ENCODE measurements around the gene LRRC75B. TPM values are rescaled to one million over a fixed set of nuclear protein-coding genes. Genes with fewer than 3 reads are reported as not detected.
"Not testable (repeated sequence)": the region's sequence is repeated elsewhere in the genome, so short reads cannot be mapped to it uniquely, and the experiment has no call there.

LRRC75B gene
- total RNA-seq, 4 donors from 2014 or later: 8.5 to 21.2 (median 14.8) TPM

DNA sequence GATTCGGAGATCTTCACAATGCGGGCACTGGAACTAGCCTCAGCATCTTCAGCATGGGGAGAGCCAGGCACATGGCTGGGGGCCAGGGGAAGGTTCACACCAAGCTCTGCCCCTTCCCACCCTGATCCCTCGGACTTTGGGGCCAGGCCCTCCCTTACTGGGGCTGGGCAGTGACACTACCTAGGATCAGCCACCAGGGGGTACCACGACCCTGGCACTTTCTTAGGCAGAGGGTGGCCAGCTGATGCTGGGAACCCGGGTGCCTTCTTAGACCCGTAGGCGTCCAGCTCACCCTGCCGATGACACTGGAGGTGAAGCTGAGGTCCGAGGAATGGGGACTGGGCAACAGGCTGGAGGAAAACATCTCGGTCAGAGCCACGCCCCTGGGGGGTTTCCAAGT lies 36.2 kb upstream of the LRRC75B start:
- peak in 3 of 4 experiments; percentile 33 to 54 (median 52) for TF ChIP-seq CTCF (IDR thresholded peaks at IDR 0.05)
- H3K27me3 ChIP-seq, H3K36me3 ChIP-seq, H3K27ac ChIP-seq, H3K9me3 ChIP-seq, ATAC-seq, H3K4me3 ChIP-seq: not testable (repeated sequence)
- no CpG with 5 or more reads among the region's 11 CpGs for WGBS, 2 donors (ENCODE audit: low coverage in 1 of 2)
- H3K4me1 ChIP-seq: peaks cover 0 to 19% (median 0%) of the 10 kb centered on the region in 3 donors

DNA sequence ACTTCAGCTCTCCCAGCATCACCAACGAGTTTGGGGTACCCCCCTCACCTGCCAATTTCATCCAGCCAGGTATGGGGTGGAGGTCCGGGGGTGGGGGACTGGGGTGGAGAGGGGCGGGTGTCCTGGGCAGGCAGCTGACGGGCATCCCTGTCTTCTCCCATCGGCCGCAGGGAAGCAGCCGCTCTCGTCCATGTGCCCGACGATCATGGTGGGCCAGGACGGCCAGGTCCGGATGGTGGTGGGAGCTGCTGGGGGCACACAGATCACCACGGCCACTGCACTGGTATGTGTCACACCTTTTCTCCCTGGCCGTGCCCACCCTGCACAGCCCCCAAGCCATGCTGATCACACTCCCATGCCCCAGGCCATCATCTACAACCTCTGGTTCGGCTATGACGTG lies 35.0 kb upstream of the LRRC75B start:
- not testable (repeated sequence) for H3K4me3 ChIP-seq, H3K27ac ChIP-seq, H3K9me3 ChIP-seq, ATAC-seq, H3K36me3 ChIP-seq, H3K27me3 ChIP-seq
- H3K4me1 ChIP-seq: peaks cover 0 to 12% (median 0%) of the 10 kb centered on the region in 3 donors
- WGBS, 2 donors (ENCODE audit: low coverage in 1 of 2): 100% methylated on average over 1 of the region's 16 CpGs; no CpG with 5 or more reads in 1 of the 2 donors

DNA sequence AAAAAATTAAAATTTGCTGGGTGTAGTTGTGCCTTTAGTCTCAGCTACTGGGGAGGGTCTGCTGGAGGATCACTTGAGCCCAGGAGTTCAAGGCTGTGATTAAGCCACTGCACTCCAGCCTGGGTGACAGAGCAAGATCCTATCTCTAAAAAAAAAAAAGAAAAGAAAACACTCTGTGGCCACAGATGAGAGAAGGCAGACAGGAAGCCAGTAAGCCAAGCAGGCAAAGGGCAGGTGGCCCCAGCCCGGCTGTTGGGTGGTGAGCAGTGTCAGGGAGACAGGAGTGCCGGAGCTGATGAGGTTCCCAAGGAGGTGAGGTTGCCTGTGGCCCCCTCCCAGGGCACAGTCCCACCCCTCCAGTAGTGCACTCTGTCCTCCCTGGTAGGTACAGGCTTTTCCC lies 29.7 kb upstream of the LRRC75B start:
- H3K4me3 ChIP-seq, H3K27ac ChIP-seq, H3K4me1 ChIP-seq, H3K9me3 ChIP-seq, H3K27me3 ChIP-seq, ATAC-seq, H3K36me3 ChIP-seq: not testable (repeated sequence)
- 76% methylated on average over 2 of the region's 2 CpGs; no CpG with 5 or more reads in 1 of the 2 donors for WGBS, 2 donors (ENCODE audit: low coverage in 1 of 2)

DNA sequence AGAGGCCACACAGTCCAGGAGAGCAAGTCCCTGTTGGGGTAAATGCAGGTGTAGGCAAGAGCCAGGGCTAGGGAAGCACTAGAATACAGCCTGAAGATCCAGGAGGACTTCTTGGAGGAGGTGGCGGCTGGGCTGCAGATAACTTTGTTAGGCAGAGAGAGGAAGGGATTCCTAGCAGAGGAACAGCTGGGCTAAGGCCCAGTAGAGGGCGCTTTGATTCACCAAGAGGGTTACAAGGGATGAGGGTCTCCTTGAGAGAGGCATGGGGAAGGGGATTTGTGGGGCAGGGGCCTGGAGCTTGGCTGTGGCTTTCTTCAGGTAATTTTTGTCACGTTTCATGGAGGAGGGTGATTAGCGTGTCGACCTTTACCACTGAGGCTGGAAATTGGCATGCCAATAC lies 28.4 kb upstream of the LRRC75B start:
- H3K36me3 ChIP-seq, H3K4me1 ChIP-seq, H3K27ac ChIP-seq, ATAC-seq, H3K4me3 ChIP-seq, H3K9me3 ChIP-seq, H3K27me3 ChIP-seq: not testable (repeated sequence)
- WGBS, 2 donors (ENCODE audit: low coverage in 1 of 2): no CpG with 5 or more reads among the region's 5 CpGs

- not testable (repeated sequence) for ATAC-seq, H3K4me3 ChIP-seq, H3K27ac ChIP-seq, H3K27me3 ChIP-seq, H3K9me3 ChIP-seq, H3K36me3 ChIP-seq, H3K4me1 ChIP-seq
- 100% methylated on average over 2 of the region's 15 CpGs; no CpG with 5 or more reads in 1 of the 2 donors for WGBS, 2 donors (ENCODE audit: low coverage in 1 of 2)
Observed at GRCh38 chr22:24614794-24615193, 21.9 kb upstream of the LRRC75B start.

GRCh38 chr22:24609888-24610287 lies 17.0 kb upstream of the LRRC75B start:
- not testable (repeated sequence) for H3K36me3 ChIP-seq, H3K27ac ChIP-seq, ATAC-seq, H3K4me3 ChIP-seq, H3K4me1 ChIP-seq, H3K27me3 ChIP-seq, H3K9me3 ChIP-seq
- WGBS, 2 donors (ENCODE audit: low coverage in 1 of 2): no CpG with 5 or more reads among the region's 3 CpGs

GRCh38 chr22:24608327-24608726 lies 15.5 kb upstream of the LRRC75B start:
- H3K27me3 ChIP-seq, ATAC-seq, H3K4me3 ChIP-seq, H3K9me3 ChIP-seq, H3K36me3 ChIP-seq, H3K27ac ChIP-seq: not testable (repeated sequence)
- WGBS, 2 donors (ENCODE audit: low coverage in 1 of 2): 40 to 67% methylated on average over 1 of the region's 6 CpGs
- peaks cover 0 to 11% (median 0%) of the 10 kb centered on the region in 3 donors for H3K4me1 ChIP-seq

- not testable (repeated sequence) for H3K36me3 ChIP-seq, H3K27me3 ChIP-seq, ATAC-seq, H3K9me3 ChIP-seq, H3K4me3 ChIP-seq, H3K27ac ChIP-seq
- 100% methylated on average over 1 of the region's 18 CpGs; no CpG with 5 or more reads in 1 of the 2 donors for WGBS, 2 donors (ENCODE audit: low coverage in 1 of 2)
- peaks cover 0 to 16% (median 0%) of the 10 kb centered on the region in 3 donors for H3K4me1 ChIP-seq
Observed at GRCh38 chr22:24607429-24607983, 14.6 kb upstream of the LRRC75B start.

GRCh38 chr22:24606340-24606739 lies 13.5 kb upstream of the LRRC75B start:
- H3K27ac ChIP-seq, H3K9me3 ChIP-seq, H3K27me3 ChIP-seq, H3K36me3 ChIP-seq, H3K4me3 ChIP-seq: not testable (repeated sequence)
- WGBS, 2 donors (ENCODE audit: low coverage in 1 of 2): 100% methylated on average over 1 of the region's 2 CpGs; no CpG with 5 or more reads in 1 of the 2 donors
- H3K4me1 ChIP-seq: peaks cover 0 to 21% (median 0%) of the 10 kb centered on the region in 3 donors
- peak; percentile 22 for ATAC-seq

DNA sequence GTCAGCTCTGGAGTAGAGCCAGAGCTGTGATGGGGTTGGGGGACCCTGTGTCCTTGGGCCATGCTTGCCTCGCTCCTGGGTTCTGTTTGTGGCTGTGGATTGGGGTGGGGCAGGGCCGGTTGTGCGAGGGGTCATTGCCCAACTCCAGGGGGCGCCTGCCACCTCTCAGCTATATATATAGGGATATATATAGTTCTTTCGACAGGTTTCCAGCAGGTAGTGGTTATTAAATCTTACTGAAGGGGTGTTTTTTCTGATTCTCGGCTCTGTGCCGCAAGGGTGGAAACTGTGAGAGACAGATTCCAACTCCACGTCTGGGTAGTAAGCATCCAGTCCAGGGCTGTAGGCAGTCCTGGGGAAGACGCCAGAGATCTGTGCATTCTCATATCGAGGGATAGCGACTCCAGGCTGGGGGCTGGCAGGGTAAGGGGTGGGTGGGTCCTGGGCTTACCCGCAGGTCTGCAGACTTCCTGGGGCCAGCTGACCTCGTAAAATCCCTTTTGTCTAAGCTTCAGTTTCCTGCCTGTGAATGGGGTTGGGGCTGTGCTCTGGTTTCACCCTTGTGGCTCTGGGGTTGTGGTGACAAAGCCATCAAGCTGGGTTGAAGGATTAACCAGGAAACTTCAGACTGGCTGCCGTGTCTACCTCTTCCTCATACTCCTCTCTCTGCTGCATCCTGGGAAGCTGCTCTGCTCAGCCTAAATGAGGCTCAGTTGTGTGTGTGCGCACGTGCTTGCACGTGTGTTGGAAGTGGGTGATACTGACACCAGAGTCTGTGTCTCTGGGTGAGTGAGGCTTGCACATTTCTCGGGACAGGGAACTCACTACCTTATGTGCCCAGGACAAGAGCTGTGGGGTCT lies 11.1 kb upstream of the LRRC75B start:
- ATAC-seq, H3K9me3 ChIP-seq, H3K36me3 ChIP-seq, H3K27me3 ChIP-seq: not testable (repeated sequence)
- H3K27ac ChIP-seq: peak overlapping the region in 1 of 4 donors; percentile 6
- H3K4me3 ChIP-seq: peak overlapping the region in 1 of 2 donors; percentile 18
- H3K4me1 ChIP-seq: peaks cover 0 to 23% (median 0%) of the 10 kb centered on the region in 3 donors
- 16 to 20% methylated on average over 1 to 7 of the region's 18 CpGs for WGBS, 2 donors (ENCODE audit: low coverage in 1 of 2)

- H3K27me3 ChIP-seq, H3K36me3 ChIP-seq, ATAC-seq, H3K9me3 ChIP-seq: not testable (repeated sequence)
- 17% methylated on average over 1 of the region's 22 CpGs; no CpG with 5 or more reads in 1 of the 2 donors for WGBS, 2 donors (ENCODE audit: low coverage in 1 of 2)
- Histone ChIP-seq H3K4me1 (peaks cover 0 to 23% (median 0%) of the 10 kb centered on the region in 3 donors), H3K27ac (peak within 1 kb of the TSS in 1 of 4 donors; percentile 6), H3K4me3 (peak within 1 kb of the TSS in 1 of 2 donors; percentile 18)
Observed at GRCh38 chr22:24602847-24603769, 10.2 kb upstream of the LRRC75B start, which contains the start of gene GGT1. Gene GGT1 (plus strand): TSS chr22:24603193. CDS start chr22:24611082, 7,889 bp downstream.

Data from gastroesophageal sphincter (tissue), 4 donors.